Stimulated activated effector memory CD8-positive, alpha-beta T cell treated with anti-CD3 and anti-CD28 coated beads, Interleukin-12 subunit alpha, Interleukin-12 subunit beta, amount 100 ng/mL, for 72 hours (primary cell): ENCODE data around the gene RNF38.
"Not testable (repeated sequence)": the region's sequence is repeated elsewhere in the genome, so short reads cannot be mapped to it uniquely, and the experiment has no call there.

Source experiments
- ATAC-seq: fragments of 150-1000 bp; cut with Tn5 transposase; 2 replicates; pipeline ENCODE4 v1.10.0; 2021
- DNase-seq, 2 donors: peaks; one replicate each; pipeline ENCODE4 v3.0.0; 2021 to 2022; ENCODE audit warnings: low spot score in 2 of 2
- H3K27ac Mint-ChIP-seq: one replicate; pipeline ENCODE4 v1.8.0; 2022; ENCODE audit warnings: mild to moderate bottlenecking, mixed read lengths
- H3K36me3 Mint-ChIP-seq: one replicate; pipeline ENCODE4 v1.8.0; 2022; ENCODE audit warnings: mild to moderate bottlenecking, mixed read lengths
- H3K4me1 Mint-ChIP-seq: one replicate; pipeline ENCODE4 v1.8.0; 2022; ENCODE audit warnings: mixed read lengths
- H3K4me3 Mint-ChIP-seq: one replicate; pipeline ENCODE4 v1.8.0; 2022; ENCODE audit warnings: mild to moderate bottlenecking, mixed read lengths
- H3K9me3 Mint-ChIP-seq: one replicate; pipeline ENCODE4 v1.8.0; 2022; ENCODE audit warnings: mixed read lengths

Gene RNF38

GRCh38 chr9:36399980-36400331 is at the start of gene RNF38:
RNF38 (minus strand) TSS chr9:36400269; CDS start chr9:36400108, 161 bp downstream.
- peak within 1 kb of the TSS; percentile 94 for H3K27ac Mint-ChIP-seq
- H3K36me3 Mint-ChIP-seq: peaks cover 18% of the 10 kb centered on the region
- no peaks in the 10 kb centered on the region for H3K9me3 Mint-ChIP-seq
- DNase-seq: no peak
- peaks cover 51% of the 10 kb centered on the region for H3K4me1 Mint-ChIP-seq
- peak within 1 kb of the TSS; percentile 88 for H3K4me3 Mint-ChIP-seq
- ATAC-seq: no peak

DNA sequence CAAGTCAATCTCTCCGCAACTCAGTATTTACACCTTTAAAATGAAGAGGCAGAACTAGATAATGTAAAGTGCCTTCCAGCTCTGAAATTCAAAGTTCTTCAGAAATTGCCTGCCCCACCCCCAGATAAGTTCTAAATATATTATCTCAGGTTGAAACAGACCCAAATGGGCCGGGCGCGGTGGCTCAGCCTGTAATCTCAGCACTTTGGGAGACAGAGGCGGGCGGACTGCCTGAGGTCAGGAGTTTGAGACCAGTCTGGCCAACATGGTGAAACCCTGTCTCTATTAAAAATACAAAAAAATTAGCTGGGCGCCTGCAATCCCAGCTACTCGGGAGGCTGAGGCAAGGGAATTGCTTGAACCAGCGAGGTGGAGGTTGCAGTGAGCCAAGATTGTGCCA is 48.5 kb upstream of the RNF38 start:
- not testable (repeated sequence) for ATAC-seq, H3K27ac Mint-ChIP-seq
- H3K4me1 Mint-ChIP-seq: peaks cover 33% of the 10 kb centered on the region

GRCh38 chr9:36448017-36448416 is 47.9 kb upstream of the RNF38 start:
- Mint-ChIP-seq H3K36me3 (no peaks in the 10 kb centered on the region), H3K4me3 (no peak overlapping the region), H3K9me3 (no peaks in the 10 kb centered on the region), H3K27ac (no peak overlapping the region), H3K4me1 (peaks cover 38% of the 10 kb centered on the region)
- DNase-seq (no peak), ATAC-seq (no peak)

More for the DNA sequence above, 48.5 kb upstream of the RNF38 start:
- H3K9me3 Mint-ChIP-seq, H3K36me3 Mint-ChIP-seq, DNase-seq, H3K4me3 Mint-ChIP-seq: not testable (repeated sequence)

DNA sequence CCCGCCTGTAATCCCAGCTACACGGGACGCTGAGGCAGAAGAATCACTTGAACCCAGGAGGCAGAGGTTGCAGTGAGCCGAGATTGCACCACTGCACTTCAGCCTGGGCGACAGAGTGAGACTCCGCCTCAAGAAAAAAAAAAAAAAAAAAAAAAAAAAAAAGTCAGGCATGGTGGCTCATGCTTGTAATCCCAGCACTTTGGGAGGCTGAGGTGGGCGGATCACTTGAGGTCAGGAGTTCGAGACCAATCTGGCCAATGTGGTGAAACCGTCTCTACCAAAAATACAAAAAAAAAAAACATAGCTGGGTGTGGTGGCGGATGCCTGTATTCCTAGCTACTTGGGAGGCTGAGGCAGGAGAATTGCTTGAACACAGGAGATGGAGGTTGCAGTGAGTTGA is 46.6 kb upstream of the RNF38 start:
- not testable (repeated sequence) for H3K36me3 Mint-ChIP-seq, DNase-seq, H3K9me3 Mint-ChIP-seq, ATAC-seq, H3K4me3 Mint-ChIP-seq, H3K27ac Mint-ChIP-seq
- peaks cover 46% of the 10 kb centered on the region for H3K4me1 Mint-ChIP-seq

DNA sequence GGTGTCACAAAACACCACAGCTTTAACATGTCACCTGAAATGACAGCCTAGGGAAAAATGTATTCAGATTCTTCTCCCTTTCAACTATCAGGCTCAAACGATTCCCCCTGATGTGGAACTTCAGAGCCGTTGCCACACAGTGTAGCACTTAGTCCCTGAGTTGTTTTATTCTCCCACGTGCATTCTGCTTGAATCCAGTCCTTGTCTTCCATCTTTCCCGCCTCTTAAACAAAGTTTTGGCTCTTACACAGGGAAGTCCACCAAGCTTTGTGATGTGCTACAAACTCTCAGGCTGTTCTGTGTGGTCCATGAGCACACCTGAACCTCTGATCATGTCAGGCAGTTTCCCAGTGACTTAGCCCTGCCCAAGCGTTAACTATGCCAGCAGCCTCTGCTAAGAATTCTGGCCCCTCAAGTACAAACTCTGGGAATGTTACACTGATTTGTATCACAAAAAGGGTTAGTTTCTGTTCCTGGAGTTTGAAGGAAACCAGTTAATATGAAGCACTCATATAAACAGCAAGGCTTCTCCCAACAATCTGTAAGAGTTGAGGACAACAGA is 45.8 kb upstream of the RNF38 start:
- no peak for ATAC-seq
- no peak overlapping the region for H3K4me3 Mint-ChIP-seq
- peaks cover 48% of the 10 kb centered on the region for H3K4me1 Mint-ChIP-seq
- H3K36me3 Mint-ChIP-seq: no peaks in the 10 kb centered on the region
- no peak for DNase-seq
- H3K27ac Mint-ChIP-seq: no peak overlapping the region
- H3K9me3 Mint-ChIP-seq: no peaks in the 10 kb centered on the region

- peak overlapping the region; percentile 78 for H3K27ac Mint-ChIP-seq
- peaks cover 48% of the 10 kb centered on the region for H3K4me1 Mint-ChIP-seq
- H3K9me3 Mint-ChIP-seq: no peaks in the 10 kb centered on the region
- DNase-seq: no peak
- ATAC-seq: no peak
- H3K4me3 Mint-ChIP-seq: no peak overlapping the region
- peaks cover 7% of the 10 kb centered on the region for H3K36me3 Mint-ChIP-seq
These were observed 44.1 kb upstream of the RNF38 start for GRCh38 chr9:36444203-36444602.

- Mint-ChIP-seq H3K9me3 (no peaks in the 10 kb centered on the region), H3K27ac (peak overlapping the region; percentile 78), H3K4me3 (no peak overlapping the region), H3K36me3 (peaks cover 7% of the 10 kb centered on the region), H3K4me1 (peaks cover 49% of the 10 kb centered on the region)
- no peak for DNase-seq
- no peak for ATAC-seq
These were observed 43.5 kb upstream of the RNF38 start for GRCh38 chr9:36443581-36443980.

GRCh38 chr9:36442710-36443109 is 42.6 kb upstream of the RNF38 start:
- Mint-ChIP-seq H3K9me3 (no peaks in the 10 kb centered on the region), H3K36me3 (peaks cover 7% of the 10 kb centered on the region), H3K4me3 (no peak overlapping the region), H3K27ac (no peak overlapping the region), H3K4me1 (peaks cover 47% of the 10 kb centered on the region)
- DNase-seq (no peak), ATAC-seq (no peak)

GRCh38 chr9:36441966-36442365 is 41.9 kb upstream of the RNF38 start:
- ATAC-seq (no peak), DNase-seq (no peak)
- Mint-ChIP-seq H3K4me3 (no peak overlapping the region), H3K4me1 (peaks cover 47% of the 10 kb centered on the region), H3K27ac (no peak overlapping the region), H3K36me3 (peaks cover 13% of the 10 kb centered on the region), H3K9me3 (no peaks in the 10 kb centered on the region)

GRCh38 chr9:36438536-36439236 is 38.6 kb upstream of the RNF38 start:
- Mint-ChIP-seq H3K4me3 (no peak overlapping the region), H3K36me3 (peaks cover 15% of the 10 kb centered on the region), H3K27ac (no peak overlapping the region), H3K4me1 (peaks cover 31% of the 10 kb centered on the region), H3K9me3 (no peaks in the 10 kb centered on the region)
- ATAC-seq: no peak
- DNase-seq: no peak

- Mint-ChIP-seq H3K27ac (no peak overlapping the region), H3K36me3 (peaks cover 15% of the 10 kb centered on the region), H3K4me3 (no peak overlapping the region), H3K4me1 (peaks cover 25% of the 10 kb centered on the region), H3K9me3 (no peaks in the 10 kb centered on the region)
- DNase-seq (no peak), ATAC-seq (no peak)
These were observed 37.7 kb upstream of the RNF38 start for GRCh38 chr9:36437790-36438189.

DNA sequence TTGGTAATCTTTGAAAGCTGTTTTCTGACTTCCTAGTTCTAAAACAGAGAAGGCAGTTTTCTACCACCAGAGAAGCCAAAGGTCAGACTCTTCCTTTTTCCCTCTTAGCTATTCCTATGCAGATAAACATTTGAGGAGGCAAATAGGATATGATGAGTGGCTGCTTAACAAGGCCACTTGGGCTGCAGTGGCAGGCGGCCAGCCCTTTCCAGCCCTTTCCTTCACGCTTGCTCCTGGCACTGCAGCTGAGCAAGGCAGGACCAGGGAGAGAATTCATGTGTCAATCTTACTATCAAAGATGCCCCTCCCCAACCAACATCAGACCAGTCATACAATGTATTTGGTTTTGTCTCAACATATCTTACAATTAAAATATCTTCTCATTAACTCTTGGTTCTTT is 36.8 kb upstream of the RNF38 start:
- DNase-seq: no peak
- Mint-ChIP-seq H3K36me3 (peaks cover 15% of the 10 kb centered on the region), H3K4me3 (no peak overlapping the region), H3K27ac (no peak overlapping the region), H3K9me3 (no peaks in the 10 kb centered on the region), H3K4me1 (peaks cover 20% of the 10 kb centered on the region)
- ATAC-seq: no peak

DNA sequence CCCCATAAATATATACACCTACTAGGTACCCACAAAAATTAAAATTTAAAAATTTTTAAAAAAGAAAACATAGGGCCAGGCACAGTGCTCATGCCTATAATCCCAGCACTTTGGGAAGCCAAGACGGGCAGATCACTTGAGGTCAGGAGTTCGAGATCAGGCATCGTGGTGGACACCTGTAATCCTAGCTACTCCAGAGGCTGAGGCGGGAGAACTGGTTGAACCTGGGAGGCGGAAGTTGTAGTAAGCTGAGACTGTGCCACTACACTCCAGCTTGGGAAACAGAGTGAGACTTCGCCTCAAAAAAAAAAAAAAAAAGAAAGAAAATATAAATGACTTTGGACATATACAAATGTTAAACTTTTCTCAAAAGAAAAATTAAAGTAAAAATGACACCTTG is 33.3 kb upstream of the RNF38 start:
- Mint-ChIP-seq H3K4me3 (no peak overlapping the region), H3K36me3 (peaks cover 23% of the 10 kb centered on the region), H3K4me1 (peaks cover 25% of the 10 kb centered on the region), H3K9me3 (no peaks in the 10 kb centered on the region), H3K27ac (no peak overlapping the region)
- ATAC-seq (no peak), DNase-seq (no peak)

DNA sequence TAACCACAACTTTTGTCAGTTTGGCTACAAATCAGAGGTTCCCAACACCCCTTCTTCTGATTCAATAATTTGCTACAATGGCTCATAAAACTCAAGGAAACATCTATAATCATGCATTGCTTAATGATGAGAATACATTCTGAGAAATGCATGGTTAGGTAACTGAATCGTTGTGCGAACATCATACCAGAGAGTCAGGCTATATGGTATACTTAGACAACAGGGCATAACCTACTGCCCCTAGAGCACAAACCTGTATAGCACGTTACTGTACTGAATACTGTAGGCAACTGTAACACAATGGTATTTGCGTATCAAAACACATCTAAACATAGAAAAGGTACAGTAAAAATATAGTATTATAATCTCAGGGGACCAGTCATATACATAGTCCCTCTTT is 31.0 kb upstream of the RNF38 start:
- peaks cover 15% of the 10 kb centered on the region for H3K36me3 Mint-ChIP-seq
- H3K27ac Mint-ChIP-seq: no peak overlapping the region
- peaks cover 22% of the 10 kb centered on the region for H3K4me1 Mint-ChIP-seq
- DNase-seq (no peak), ATAC-seq (no peak)
- H3K9me3 Mint-ChIP-seq: no peaks in the 10 kb centered on the region
- H3K4me3 Mint-ChIP-seq: no peak overlapping the region

DNA sequence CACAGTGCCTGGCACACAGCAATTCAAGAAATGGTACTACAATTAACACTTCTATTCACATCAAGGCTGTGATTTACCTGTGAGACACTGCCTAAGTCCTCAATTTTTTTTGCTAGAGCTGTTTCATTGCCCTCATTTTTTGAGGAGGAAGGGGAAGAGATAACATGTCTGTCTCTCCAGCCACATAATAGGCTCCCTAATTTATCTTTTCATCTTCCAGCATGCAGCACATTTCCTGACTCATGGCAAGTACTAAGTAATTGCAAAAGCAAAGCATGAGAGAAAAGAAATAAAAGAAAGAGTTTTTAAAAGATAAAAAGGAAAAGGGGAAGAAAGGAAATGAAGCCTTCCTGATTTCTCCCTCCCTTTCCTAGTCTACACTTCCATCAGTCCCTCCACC is 26.9 kb upstream of the RNF38 start:
- Mint-ChIP-seq H3K9me3 (no peaks in the 10 kb centered on the region), H3K4me3 (no peak overlapping the region)

DNA sequence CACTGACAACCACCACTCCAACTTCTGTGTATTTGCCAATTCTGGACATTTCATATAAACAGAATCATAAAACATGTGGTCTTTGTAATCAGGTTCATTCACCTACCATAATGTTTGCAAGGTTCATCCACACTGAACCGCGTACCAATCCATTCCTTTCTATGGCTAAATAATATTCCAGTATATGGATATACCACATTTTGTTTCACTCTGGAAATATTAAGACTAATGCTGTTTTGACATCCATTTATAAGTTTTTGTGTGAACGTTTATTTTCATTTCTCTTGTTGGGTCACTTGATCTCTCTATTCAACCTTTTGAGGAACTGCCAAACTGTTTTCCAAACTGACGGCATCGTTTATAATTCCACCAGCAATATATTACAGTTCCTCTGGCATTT is 26.3 kb upstream of the RNF38 start:
- DNase-seq: no peak
- no peak overlapping the region for H3K4me3 Mint-ChIP-seq
- ATAC-seq: no peak
- no peak overlapping the region for H3K27ac Mint-ChIP-seq
- H3K4me1 Mint-ChIP-seq: peaks cover 28% of the 10 kb centered on the region
- H3K9me3 Mint-ChIP-seq: no peaks in the 10 kb centered on the region
- H3K36me3 Mint-ChIP-seq: peaks cover 30% of the 10 kb centered on the region

More for the DNA sequence above, 26.9 kb upstream of the RNF38 start:
- H3K36me3 Mint-ChIP-seq: peaks cover 24% of the 10 kb centered on the region
- DNase-seq (no peak), ATAC-seq (no peak)
- H3K27ac Mint-ChIP-seq: no peak overlapping the region
- peaks cover 28% of the 10 kb centered on the region for H3K4me1 Mint-ChIP-seq
